SK-N-SH (cell line): ENCODE data around the gene ALG13.

Experiments
- CHD2 ChIP-seq: fragments of 150-350 bp; IDR thresholded peaks from 2 replicates; pipeline ENCODE4 v1.6.1; 2018; ENCODE audit warnings: low read length; ENCODE audit not compliant: partially characterized antibody
- EP300 ChIP-seq, 2 experiments: IDR thresholded peaks; 2 replicates each; pipeline versions ENCODE4 v1.4.0 to v1.6.1; 2012; ENCODE audit warnings: borderline replicate concordance in 1 of 2, low read depth in 1 of 2, low read length in 1 of 2
- EZH2phosphoT487 ChIP-seq: fragments of 200-600 bp; sonication (generic); IDR thresholded peaks from 2 replicates; pipeline ENCODE4 v1.6.1; 2017; ENCODE audit warnings: low read depth, mixed run types, mild to moderate bottlenecking, antibody characterized with exemption, moderate library complexity, borderline replicate concordance
- POLR2AphosphoS5 ChIP-seq: IDR thresholded peaks from 2 replicates; pipeline ENCODE4 v1.6.1; 2012; ENCODE audit warnings: low read depth, low read length
- RXRA ChIP-seq: IDR thresholded peaks from 2 replicates; pipeline ENCODE4 v1.4.0; 2012; ENCODE audit warnings: low read depth, mild to moderate bottlenecking, borderline replicate concordance
- TAF1 ChIP-seq: IDR thresholded peaks from 2 replicates; pipeline ENCODE4 v1.6.1; 2012; ENCODE audit warnings: low read depth, mild to moderate bottlenecking, low read length, moderate library complexity, borderline replicate concordance
- TEAD4 ChIP-seq: IDR thresholded peaks from 2 replicates; pipeline ENCODE4 v1.4.0; 2012; ENCODE audit warnings: mild to moderate bottlenecking, borderline replicate concordance; ENCODE audit not compliant: insufficient read depth
- YY1 ChIP-seq: IDR thresholded peaks from 2 replicates; pipeline ENCODE4 v1.4.0; 2012; ENCODE audit warnings: low read depth, mild to moderate bottlenecking
- TF ChIP-seq, protein P1 (sequence below): IDR thresholded peaks from 2 replicates; pipeline ENCODE4 v1.4.0; 2012; ENCODE audit warnings: low read depth
- TF ChIP-seq, protein P2 (sequence below): IDR thresholded peaks from 2 replicates; pipeline ENCODE4; 2012
- TF ChIP-seq, protein P3 (sequence below): fragments of 200-600 bp; sonication (generic); IDR thresholded peaks from 2 replicates; pipeline ENCODE4 v1.6.1; 2017; ENCODE audit warnings: antibody characterized with exemption, mild to moderate bottlenecking, moderate library complexity
- TF ChIP-seq, protein P4 (sequence below): IDR thresholded peaks from 2 replicates; pipeline ENCODE4 v1.6.1; 2012; ENCODE audit warnings: mild to moderate bottlenecking, low read depth, low read length, moderate library complexity

DNA sequence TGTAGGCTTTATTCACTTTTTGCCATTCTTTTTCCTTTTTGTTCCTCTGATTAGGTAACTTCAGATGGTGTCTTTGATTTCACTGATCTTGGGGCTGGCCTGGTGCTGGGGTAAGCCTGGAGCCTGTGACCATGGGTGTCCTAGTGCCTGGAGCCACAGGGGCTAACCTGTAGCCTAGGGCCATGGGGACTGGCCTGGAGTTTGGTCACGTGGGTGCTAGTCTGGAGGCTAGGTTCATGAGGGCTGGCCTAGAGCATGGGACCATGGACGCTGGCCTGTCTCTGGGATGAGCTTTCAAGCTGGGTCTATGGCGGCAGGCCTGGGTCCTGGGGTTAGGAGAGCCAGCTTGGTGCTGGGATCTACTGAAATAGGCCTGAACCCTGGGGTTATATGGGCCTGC lies 32.2 kb upstream of the ALG13 start:
- TF ChIP-seq, protein P1, sequence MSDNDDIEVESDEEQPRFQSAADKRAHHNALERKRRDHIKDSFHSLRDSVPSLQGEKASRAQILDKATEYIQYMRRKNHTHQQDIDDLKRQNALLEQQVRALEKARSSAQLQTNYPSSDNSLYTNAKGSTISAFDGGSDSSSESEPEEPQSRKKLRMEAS, result no peak
- TF ChIP-seq, protein P2, sequence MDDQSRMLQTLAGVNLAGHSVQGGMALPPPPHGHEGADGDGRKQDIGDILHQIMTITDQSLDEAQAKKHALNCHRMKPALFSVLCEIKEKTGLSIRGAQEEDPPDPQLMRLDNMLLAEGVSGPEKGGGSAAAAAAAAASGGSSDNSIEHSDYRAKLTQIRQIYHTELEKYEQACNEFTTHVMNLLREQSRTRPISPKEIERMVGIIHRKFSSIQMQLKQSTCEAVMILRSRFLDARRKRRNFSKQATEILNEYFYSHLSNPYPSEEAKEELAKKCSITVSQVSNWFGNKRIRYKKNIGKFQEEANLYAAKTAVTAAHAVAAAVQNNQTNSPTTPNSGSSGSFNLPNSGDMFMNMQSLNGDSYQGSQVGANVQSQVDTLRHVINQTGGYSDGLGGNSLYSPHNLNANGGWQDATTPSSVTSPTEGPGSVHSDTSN, result no peak
- TF ChIP-seq, protein P3, sequence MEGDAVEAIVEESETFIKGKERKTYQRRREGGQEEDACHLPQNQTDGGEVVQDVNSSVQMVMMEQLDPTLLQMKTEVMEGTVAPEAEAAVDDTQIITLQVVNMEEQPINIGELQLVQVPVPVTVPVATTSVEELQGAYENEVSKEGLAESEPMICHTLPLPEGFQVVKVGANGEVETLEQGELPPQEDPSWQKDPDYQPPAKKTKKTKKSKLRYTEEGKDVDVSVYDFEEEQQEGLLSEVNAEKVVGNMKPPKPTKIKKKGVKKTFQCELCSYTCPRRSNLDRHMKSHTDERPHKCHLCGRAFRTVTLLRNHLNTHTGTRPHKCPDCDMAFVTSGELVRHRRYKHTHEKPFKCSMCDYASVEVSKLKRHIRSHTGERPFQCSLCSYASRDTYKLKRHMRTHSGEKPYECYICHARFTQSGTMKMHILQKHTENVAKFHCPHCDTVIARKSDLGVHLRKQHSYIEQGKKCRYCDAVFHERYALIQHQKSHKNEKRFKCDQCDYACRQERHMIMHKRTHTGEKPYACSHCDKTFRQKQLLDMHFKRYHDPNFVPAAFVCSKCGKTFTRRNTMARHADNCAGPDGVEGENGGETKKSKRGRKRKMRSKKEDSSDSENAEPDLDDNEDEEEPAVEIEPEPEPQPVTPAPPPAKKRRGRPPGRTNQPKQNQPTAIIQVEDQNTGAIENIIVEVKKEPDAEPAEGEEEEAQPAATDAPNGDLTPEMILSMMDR, result no peak
- TF ChIP-seq TAF1 (no peak), TEAD4 (no peak), EZH2phosphoT487 (no peak), YY1 (no peak), CHD2 (no peak), POLR2AphosphoS5 (no peak), EP300 (IDR thresholded peaks at IDR 0.05; ENCODE audit: borderline replicate concordance in 1 of 2, low read depth in 1 of 2, low read length in 1 of 2) (no peak), RXRA (no peak)
- TF ChIP-seq, protein P4, sequence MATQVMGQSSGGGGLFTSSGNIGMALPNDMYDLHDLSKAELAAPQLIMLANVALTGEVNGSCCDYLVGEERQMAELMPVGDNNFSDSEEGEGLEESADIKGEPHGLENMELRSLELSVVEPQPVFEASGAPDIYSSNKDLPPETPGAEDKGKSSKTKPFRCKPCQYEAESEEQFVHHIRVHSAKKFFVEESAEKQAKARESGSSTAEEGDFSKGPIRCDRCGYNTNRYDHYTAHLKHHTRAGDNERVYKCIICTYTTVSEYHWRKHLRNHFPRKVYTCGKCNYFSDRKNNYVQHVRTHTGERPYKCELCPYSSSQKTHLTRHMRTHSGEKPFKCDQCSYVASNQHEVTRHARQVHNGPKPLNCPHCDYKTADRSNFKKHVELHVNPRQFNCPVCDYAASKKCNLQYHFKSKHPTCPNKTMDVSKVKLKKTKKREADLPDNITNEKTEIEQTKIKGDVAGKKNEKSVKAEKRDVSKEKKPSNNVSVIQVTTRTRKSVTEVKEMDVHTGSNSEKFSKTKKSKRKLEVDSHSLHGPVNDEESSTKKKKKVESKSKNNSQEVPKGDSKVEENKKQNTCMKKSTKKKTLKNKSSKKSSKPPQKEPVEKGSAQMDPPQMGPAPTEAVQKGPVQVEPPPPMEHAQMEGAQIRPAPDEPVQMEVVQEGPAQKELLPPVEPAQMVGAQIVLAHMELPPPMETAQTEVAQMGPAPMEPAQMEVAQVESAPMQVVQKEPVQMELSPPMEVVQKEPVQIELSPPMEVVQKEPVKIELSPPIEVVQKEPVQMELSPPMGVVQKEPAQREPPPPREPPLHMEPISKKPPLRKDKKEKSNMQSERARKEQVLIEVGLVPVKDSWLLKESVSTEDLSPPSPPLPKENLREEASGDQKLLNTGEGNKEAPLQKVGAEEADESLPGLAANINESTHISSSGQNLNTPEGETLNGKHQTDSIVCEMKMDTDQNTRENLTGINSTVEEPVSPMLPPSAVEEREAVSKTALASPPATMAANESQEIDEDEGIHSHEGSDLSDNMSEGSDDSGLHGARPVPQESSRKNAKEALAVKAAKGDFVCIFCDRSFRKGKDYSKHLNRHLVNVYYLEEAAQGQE, result no peak
